ENCODE data around the gene MUC4. TPM values are rescaled to one million over a fixed set of nuclear protein-coding genes. Genes with fewer than 3 reads are reported as not detected.

MUC4 gene
- total RNA-seq, 2 donors from 2014 or later = 8.6 to 12.0 TPM

DNA sequence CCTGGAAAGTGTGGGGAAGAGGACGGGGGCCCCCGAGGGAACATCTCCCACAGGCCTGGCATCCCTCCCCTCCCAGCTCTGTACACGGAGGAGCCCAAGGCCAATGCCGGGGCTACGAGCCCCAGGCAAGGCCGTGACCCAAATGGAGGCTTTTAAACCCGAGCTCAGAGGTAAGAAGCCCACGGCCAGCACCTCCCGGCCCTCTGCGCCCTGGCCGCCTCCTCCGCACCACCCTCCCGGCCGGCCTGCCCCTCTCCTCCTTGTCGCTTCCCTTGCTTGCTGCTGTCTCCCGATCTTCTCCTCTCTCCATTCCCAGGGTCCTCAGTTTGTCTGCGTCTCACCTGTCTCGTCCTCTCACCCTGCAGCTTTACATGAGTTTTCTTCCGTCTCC is 1.3 kb downstream of the MUC4 start:
- no peaks in the 10 kb centered on the region for H3K27me3 ChIP-seq (replicated peaks; ENCODE audit: insufficient read depth)
- H3K27ac ChIP-seq = no peak overlapping the region
- intact Hi-C loops (cut with DNase I) = no loop called here
- no peaks in the 10 kb centered on the region for H3K9me3 ChIP-seq
- TF ChIP-seq CTCF (IDR thresholded peaks at IDR 0.05) (no peak), POLR2AphosphoS5 (IDR thresholded peaks at IDR 0.05) (no peak), POLR2A (IDR thresholded peaks at IDR 0.05) (no peak)
- no peak overlapping the region for H3K4me3 ChIP-seq
- WGBS = 78% methylated on average over 19 of the region's 19 CpGs
- H3K36me3 ChIP-seq = no peaks in the 10 kb centered on the region
- H3K4me1 ChIP-seq (replicated peaks) = no peaks in the 10 kb centered on the region
- no peak for DNase-seq (ENCODE audit: low spot score)

- WGBS = 84% methylated on average over 22 of the region's 22 CpGs
- H3K4me3 ChIP-seq = no peak overlapping the region
- intact Hi-C loops (cut with DNase I) = no loop called here
Observed at GRCh38 chr3:195809796-195810454, 1.8 kb downstream of the MUC4 start.

DNA sequence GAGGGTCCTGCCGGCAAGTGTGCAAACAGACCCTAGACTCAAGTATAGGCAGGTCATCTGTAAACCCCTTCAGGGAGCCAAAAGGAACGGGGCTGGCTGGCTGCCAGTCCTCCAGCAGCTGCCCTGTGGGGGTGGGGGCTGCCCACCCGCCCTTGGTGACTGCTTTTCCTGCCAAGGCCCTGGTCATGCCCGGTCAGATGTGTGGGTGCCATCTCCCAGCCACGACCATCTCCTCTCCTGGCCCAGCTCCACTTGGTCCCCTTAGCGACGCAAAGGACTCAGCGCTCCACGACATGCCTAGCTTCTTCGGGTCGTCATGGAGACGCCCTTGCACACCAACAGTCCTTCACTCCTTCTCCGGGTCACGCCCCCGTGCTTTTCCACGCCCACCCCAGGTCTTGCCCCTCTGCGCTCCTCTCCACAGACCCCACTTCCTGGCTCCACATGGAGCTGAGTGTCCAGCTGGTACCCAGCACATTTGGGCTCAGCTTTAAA is 2.4 kb downstream of the MUC4 start:
- H3K36me3 ChIP-seq = no peaks in the 10 kb centered on the region
- intact Hi-C loops (cut with DNase I) = no loop called here
- H3K4me1 ChIP-seq (replicated peaks) = no peaks in the 10 kb centered on the region
- no peak overlapping the region for H3K27ac ChIP-seq
- 69% methylated on average over 17 of the region's 17 CpGs for WGBS
- no peak overlapping the region for H3K4me3 ChIP-seq
- no peak for DNase-seq (ENCODE audit: low spot score)
- no peaks in the 10 kb centered on the region for H3K9me3 ChIP-seq
- TF ChIP-seq CTCF (IDR thresholded peaks at IDR 0.05) = no peak
- TF ChIP-seq POLR2AphosphoS5 (IDR thresholded peaks at IDR 0.05) = no peak
- TF ChIP-seq POLR2A (IDR thresholded peaks at IDR 0.05) = no peak
- H3K27me3 ChIP-seq (replicated peaks; ENCODE audit: insufficient read depth) = no peaks in the 10 kb centered on the region

More at GRCh38 chr3:195809796-195810454, 1.8 kb downstream of the MUC4 start:
- no peaks in the 10 kb centered on the region for H3K27me3 ChIP-seq (replicated peaks; ENCODE audit: insufficient read depth)
- no peak for DNase-seq (ENCODE audit: low spot score)
- no peaks in the 10 kb centered on the region for H3K36me3 ChIP-seq
- no peaks in the 10 kb centered on the region for H3K9me3 ChIP-seq
- no peak overlapping the region for H3K27ac ChIP-seq
- H3K4me1 ChIP-seq (replicated peaks) = no peaks in the 10 kb centered on the region
- TF ChIP-seq POLR2AphosphoS5 (IDR thresholded peaks at IDR 0.05) (no peak), POLR2A (IDR thresholded peaks at IDR 0.05) (no peak), CTCF (IDR thresholded peaks at IDR 0.05) (no peak)

DNA sequence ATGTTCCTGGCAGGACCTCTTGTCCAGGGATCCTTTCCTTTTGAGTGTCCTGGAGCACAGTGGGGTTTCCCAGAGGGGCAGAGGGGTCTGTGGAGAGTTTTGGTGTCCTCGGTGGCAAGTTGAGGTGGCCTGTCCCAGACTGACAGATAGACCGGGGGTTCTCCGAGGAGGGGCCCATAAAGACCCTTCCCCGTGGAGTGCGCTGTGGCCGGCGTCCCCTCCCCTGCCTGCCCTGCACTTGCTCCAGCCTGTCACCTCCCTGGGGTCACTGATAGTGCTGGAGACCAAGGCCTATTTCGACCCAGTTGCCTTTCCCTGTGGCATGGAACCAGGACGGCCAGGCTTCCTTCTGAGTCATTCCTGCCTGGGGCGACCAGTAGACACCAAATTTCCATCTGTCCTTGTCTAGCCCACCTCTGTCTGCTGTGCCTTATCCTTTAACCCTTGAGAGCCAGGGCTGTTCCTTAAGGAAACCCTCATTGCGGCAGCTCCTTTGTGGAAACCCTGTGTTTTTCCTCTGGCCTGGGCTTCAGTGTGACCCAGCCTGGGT is 2.9 kb downstream of the MUC4 start:
- DNase-seq (ENCODE audit: low spot score) = no peak
- intact Hi-C loops (cut with DNase I) = no loop called here
- no peak for TF ChIP-seq POLR2A (IDR thresholded peaks at IDR 0.05)
- TF ChIP-seq CTCF (IDR thresholded peaks at IDR 0.05) = no peak
- TF ChIP-seq POLR2AphosphoS5 (IDR thresholded peaks at IDR 0.05) = no peak
- WGBS = 92% methylated on average over 11 of the region's 11 CpGs
- Histone ChIP-seq H3K9me3 (no peaks in the 10 kb centered on the region), H3K27ac (no peak overlapping the region), H3K36me3 (no peaks in the 10 kb centered on the region), H3K27me3 (replicated peaks; ENCODE audit: insufficient read depth) (no peaks in the 10 kb centered on the region), H3K4me3 (no peak overlapping the region), H3K4me1 (replicated peaks) (no peaks in the 10 kb centered on the region)

DNA sequence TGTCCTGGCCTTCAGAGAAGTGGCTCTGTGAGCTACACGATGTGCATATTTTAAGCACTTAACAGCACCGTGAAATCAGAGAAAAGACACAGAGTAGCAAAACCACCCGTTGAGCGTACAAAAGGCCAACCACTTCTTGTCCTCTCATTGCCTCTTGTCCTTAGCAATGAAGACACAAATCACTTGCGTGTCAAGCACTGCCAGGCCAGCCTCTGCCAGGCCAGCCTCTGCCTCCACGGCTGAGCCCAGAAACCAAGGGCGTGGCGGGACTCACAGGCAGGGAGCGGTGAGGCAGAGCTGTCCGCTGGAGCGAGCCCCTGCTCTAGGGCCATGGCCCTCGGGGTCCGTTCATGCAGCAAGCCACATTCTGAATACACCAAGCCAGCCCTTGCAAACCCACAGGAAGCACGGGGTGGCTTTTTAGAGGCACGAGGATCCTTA is 4.0 kb downstream of the MUC4 start:
- intact Hi-C loops (cut with DNase I) = no loop called here
- H3K9me3 ChIP-seq = no peaks in the 10 kb centered on the region
- H3K36me3 ChIP-seq = no peaks in the 10 kb centered on the region
- H3K27me3 ChIP-seq (replicated peaks; ENCODE audit: insufficient read depth) = no peaks in the 10 kb centered on the region
- H3K27ac ChIP-seq = no peak overlapping the region
- TF ChIP-seq POLR2AphosphoS5 (IDR thresholded peaks at IDR 0.05) (no peak), CTCF (IDR thresholded peaks at IDR 0.05) (no peak), POLR2A (IDR thresholded peaks at IDR 0.05) (no peak)
- 82% methylated on average over 15 of the region's 15 CpGs for whole genome bisulfite sequencing
- H3K4me1 ChIP-seq (replicated peaks) = no peaks in the 10 kb centered on the region
- DNase-seq (ENCODE audit: low spot score) = no peak
- H3K4me3 ChIP-seq = no peak overlapping the region

Data from prostate gland (tissue), 2 donors.